A673 (cell line): ENCODE data around the gene DENND6B. TPM values are rescaled to one million over a fixed set of nuclear protein-coding genes. Genes with fewer than 3 reads are reported as not detected.
A peak's percentile ranks its signal among the peaks of the same experiment; 100 is the strongest.

Experiments used
- BruUV-seq: library from RNA; stranded (reverse); fragments of 400-500 nt; replicated peaks from 2 replicates; lab custom pipeline; 2021; lab: Mats Ljungman, UMichigan
- CTCF ChIA-PET: fragments of 300-600 bp; sonication (Branson Sonifier 250); formaldehyde crosslinking; loops from one replicate; lab custom pipeline; 2022; ENCODE audit warnings: antibody characterized with exemption; lab: Charles Lee
- POLR2A ChIA-PET: fragments of 300-600 bp; sonication (Branson Sonifier 250); formaldehyde crosslinking; loops from one replicate; lab custom pipeline; 2022; ENCODE audit warnings: antibody characterized with exemption; ENCODE audit not compliant: low non-redundant PET; lab: Charles Lee
- DNase-seq: peaks from one replicate; pipeline ENCODE4 v3.0.0-alpha.2; 2015; ENCODE audit warnings: low spot score
- H3K27ac ChIP-seq: fragments of 200-600 bp; sonication (generic); 2 replicates; pipeline ENCODE4 v1.5.1; 2016; ENCODE audit warnings: mixed run types, low read depth, mild to moderate bottlenecking, mixed read lengths, antibody characterized with exemption, low read length; ENCODE audit not compliant: poor library complexity, severe bottlenecking
- H3K27me3 ChIP-seq: fragments of 200-600 bp; sonication (generic); replicated peaks from 2 replicates; pipeline ENCODE4 v1.6.1; 2017; ENCODE audit warnings: mixed run types, low read depth, mild to moderate bottlenecking, mixed read lengths, antibody characterized with exemption, low read length; ENCODE audit not compliant: insufficient read depth, poor library complexity
- H3K36me3 ChIP-seq: fragments of 200-600 bp; sonication (generic); 2 replicates; pipeline ENCODE4 v1.6.1; 2016; ENCODE audit warnings: mixed run types, mild to moderate bottlenecking, mixed read lengths, antibody characterized with exemption, low read length; ENCODE audit not compliant: insufficient read depth, poor library complexity, severe bottlenecking
- H3K4me1 ChIP-seq: fragments of 200-600 bp; sonication (generic); 2 replicates; pipeline ENCODE4 v1.6.1; 2017; ENCODE audit warnings: mixed run types, mild to moderate bottlenecking, mixed read lengths, antibody characterized with exemption, low read length; ENCODE audit not compliant: insufficient read depth, poor library complexity, severe bottlenecking
- H3K4me3 ChIP-seq: fragments of 200-600 bp; sonication (generic); 2 replicates; pipeline ENCODE4 v1.5.1; 2016; ENCODE audit warnings: low read depth, mixed run types, mild to moderate bottlenecking, mixed read lengths, low read length; ENCODE audit not compliant: poor library complexity, severe bottlenecking
- H3K9me3 ChIP-seq: fragments of 200-600 bp; sonication (generic); 2 replicates; pipeline ENCODE4 v1.6.1; 2016; ENCODE audit warnings: mixed run types, low read depth, mild to moderate bottlenecking, mixed read lengths, antibody characterized with exemption, low read length; ENCODE audit not compliant: poor library complexity, severe bottlenecking
- EZH2 ChIP-seq: fragments of 200-600 bp; sonication (generic); IDR thresholded peaks from 2 replicates; pipeline ENCODE4 v1.6.1; 2017; ENCODE audit warnings: borderline replicate concordance, low read depth, mild to moderate bottlenecking, mixed read lengths, antibody characterized with exemption, low read length; ENCODE audit not compliant: poor library complexity, severe bottlenecking
- intact Hi-C: fragments of 100-400 bp; cut with micrococcal nuclease; formaldehyde crosslinking; loops from one replicate; pipeline ENCODE4 v1.10.0; 2022; ENCODE audit not compliant: unreplicated experiment
- total RNA-seq: library from RNA; stranded (reverse); gene quantifications from 2 replicates; pipeline ENCODE4 v1.2.3, GENCODE V29; 2021
- TF ChIP-seq, protein P1 (sequence below): fragments of 300-800, 200-600 bp; sonication (generic); conservative IDR thresholded peaks from 2 replicates; pipeline ENCODE4 v1.5.1; 2017; ENCODE audit warnings: low read depth, mild to moderate bottlenecking, antibody characterized with exemption, low read length, moderate library complexity, mixed read lengths

The DENND6B gene
- total RNA-seq, 1 experiment from 2014 or later: 5.3 TPM

DNA sequence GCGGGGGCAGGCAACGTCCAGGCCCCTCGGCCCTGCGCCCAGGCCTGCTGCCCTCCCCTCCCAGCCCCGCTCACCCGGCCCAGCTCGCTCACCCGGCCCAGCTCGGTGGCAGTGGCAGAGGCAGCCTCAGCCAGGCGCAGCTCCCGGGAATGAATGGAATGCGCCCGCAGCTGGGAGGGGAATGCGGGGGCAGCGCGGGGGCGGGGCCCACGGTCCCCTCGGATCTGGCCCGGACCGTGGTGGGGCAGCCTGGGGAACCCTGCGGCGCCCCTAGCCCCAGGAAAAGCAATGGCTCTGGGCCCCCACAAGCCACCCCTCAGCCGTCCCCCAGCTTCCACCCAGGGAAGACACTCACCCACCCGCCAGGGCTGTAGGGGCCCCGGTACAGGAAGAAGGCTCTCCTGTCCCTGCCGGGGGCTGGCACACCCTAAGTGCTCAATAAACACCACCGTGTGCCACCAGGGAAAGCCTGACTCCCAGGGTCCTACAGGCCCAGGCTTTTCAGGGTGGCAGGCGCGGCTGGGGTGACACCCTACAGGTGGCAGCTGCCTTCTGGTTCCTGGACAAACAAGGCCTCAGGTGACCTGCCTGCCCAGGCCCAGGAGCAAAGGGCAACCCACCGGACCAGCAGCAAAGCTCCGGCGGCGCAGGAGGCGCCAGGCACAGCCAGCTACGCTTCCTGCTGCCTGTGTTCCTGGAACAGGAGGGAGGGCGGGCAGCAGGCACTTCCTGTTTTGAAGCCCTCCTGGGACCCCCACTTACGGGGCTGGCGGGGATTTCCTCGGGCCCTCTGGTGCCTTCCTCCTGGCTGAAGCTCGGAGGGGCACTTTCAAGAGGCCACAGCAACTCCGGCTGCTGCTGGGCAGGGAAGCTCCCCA lies 33.1 kb downstream of the DENND6B start:
- BruUV-seq: no TSS peak
- Histone ChIP-seq H3K4me3 (peak overlapping the region; percentile 41), H3K27me3 (no peaks in the 10 kb centered on the region), H3K27ac (peak overlapping the region; percentile 93), H3K4me1 (peaks cover 43% of the 10 kb centered on the region), H3K36me3 (peaks cover 28% of the 10 kb centered on the region), H3K9me3 (no peaks in the 10 kb centered on the region)
- ChIA-PET CTCF (interaction anchor here (0.6 to 1.1 kb wide), 4 partner anchors 10 to 37 kb away, joined by 3 to 6 read pairs (median 5); no protein-coding TSS in a partner anchor), POLR2A (no interaction called here)
- intact Hi-C loops: no loop called here
- DNase-seq: peak; percentile 84
- no peak for TF ChIP-seq EZH2
- TF ChIP-seq, protein P1, sequence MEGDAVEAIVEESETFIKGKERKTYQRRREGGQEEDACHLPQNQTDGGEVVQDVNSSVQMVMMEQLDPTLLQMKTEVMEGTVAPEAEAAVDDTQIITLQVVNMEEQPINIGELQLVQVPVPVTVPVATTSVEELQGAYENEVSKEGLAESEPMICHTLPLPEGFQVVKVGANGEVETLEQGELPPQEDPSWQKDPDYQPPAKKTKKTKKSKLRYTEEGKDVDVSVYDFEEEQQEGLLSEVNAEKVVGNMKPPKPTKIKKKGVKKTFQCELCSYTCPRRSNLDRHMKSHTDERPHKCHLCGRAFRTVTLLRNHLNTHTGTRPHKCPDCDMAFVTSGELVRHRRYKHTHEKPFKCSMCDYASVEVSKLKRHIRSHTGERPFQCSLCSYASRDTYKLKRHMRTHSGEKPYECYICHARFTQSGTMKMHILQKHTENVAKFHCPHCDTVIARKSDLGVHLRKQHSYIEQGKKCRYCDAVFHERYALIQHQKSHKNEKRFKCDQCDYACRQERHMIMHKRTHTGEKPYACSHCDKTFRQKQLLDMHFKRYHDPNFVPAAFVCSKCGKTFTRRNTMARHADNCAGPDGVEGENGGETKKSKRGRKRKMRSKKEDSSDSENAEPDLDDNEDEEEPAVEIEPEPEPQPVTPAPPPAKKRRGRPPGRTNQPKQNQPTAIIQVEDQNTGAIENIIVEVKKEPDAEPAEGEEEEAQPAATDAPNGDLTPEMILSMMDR: no peak

DNA sequence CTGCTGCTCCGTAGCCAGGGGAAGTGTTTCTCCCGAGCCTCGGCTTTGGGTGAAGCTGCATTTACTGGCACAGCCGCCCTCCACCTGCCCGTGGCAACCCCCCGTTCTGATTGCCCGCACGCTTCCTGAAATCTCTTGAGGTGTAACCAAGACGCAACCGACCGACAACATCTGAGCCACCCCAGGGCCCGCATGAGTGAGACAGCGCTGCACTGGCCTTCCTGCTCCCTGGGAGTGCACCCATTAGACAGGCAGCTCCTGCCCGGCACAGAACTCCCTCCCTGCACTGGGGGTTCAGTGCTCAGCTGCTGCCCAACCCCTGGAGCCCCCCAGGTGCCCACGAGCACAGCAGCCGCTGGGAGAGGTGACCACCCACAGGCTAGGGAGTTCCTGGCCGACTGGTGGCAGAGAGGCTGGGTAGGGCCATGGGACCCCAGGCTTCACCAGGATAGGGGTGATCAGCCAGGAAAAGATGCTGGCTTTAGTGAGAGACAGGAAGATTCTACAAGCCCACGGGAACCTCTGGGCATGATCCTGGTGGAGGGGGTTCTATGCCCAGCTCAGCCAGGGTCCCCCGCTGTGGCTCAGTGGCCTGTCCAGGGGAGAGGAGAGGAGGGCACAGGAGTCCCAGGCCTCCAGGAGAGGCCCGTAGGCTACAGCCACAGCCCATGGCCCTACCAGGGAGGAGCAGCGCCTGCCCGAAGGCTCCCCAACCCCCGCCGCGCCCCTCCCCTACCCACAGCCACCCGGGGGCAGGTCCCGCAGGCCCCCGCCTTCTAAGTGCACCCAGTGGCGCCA lies 34.0 kb downstream of the DENND6B start:
- CTCF ChIA-PET: interaction anchor here (0.6 to 1.1 kb wide), 3 partner anchors 29 to 37 kb away, joined by 3 to 6 read pairs (median 5); no protein-coding TSS in a partner anchor
- POLR2A ChIA-PET: no interaction called here
- H3K27me3 ChIP-seq: no peaks in the 10 kb centered on the region
- peak overlapping the region; percentile 41 for H3K4me3 ChIP-seq
- peaks cover 37% of the 10 kb centered on the region for H3K4me1 ChIP-seq
- H3K36me3 ChIP-seq: peaks cover 37% of the 10 kb centered on the region
- H3K27ac ChIP-seq: peak overlapping the region; percentile 93
- intact Hi-C loops: no loop called here
- no peak for DNase-seq
- no peaks in the 10 kb centered on the region for H3K9me3 ChIP-seq
- no TSS peak for BruUV-seq
- no peak for TF ChIP-seq EZH2
- TF ChIP-seq, protein P1: no peak

DNA sequence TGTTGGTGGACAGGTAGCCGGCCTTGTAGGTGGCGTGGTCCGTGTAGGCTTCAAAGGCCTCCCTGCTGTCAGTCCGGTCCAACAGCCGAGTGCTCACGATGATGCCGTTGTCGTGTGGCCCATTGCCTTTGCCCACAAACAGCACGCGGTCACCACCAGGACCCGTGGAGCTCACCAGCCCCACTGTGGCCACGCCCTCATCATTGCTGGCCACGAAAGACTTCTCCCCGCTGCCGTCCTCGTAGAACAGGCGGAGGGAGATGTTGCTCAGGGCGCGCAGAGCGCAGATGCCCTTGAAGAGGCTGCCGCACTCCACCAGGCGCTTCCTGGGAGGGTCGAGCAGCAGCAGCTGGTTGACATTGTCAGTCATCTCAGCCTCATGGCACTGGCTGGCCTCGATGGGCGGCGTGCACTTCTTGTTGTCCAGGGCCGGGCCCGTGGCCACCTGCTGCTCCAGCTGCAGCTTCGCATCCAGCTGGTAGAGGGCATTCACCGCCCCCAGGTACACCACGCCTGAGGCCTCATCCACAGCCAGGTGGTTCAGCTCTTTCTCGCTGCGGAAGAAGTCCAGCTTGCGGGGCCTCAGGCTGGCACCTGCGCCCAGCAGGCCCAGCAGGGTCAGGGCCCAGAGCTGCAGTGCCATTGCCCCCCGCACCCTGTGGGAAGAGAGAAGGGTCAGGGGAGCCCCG lies 36.7 kb downstream of the DENND6B start:
- BruUV-seq: TSS peak; percentile 50
- POLR2A ChIA-PET: no interaction called here

More for the DNA sequence above, 36.7 kb downstream of the DENND6B start:
- Histone ChIP-seq H3K27me3 (no peaks in the 10 kb centered on the region), H3K4me1 (peaks cover 31% of the 10 kb centered on the region), H3K4me3 (no peak overlapping the region), H3K9me3 (no peaks in the 10 kb centered on the region), H3K36me3 (peaks cover 60% of the 10 kb centered on the region), H3K27ac (peak overlapping the region; percentile 67)
- CTCF ChIA-PET: no interaction called here
- intact Hi-C loops: no loop called here
- DNase-seq: no peak
- TF ChIP-seq, protein P1: no peak
- TF ChIP-seq EZH2: no peak
